CD14-positive monocyte (primary cell): Measurements from ENCODE around the gene OR10G3. TPM values are rescaled to one million over a fixed set of nuclear protein-coding genes. Genes with fewer than 3 reads are reported as not detected.

Source experiments
- DNase-seq, 3 donors: peaks; one replicate each; pipeline ENCODE4 v3.0.0-alpha.2; 2011 to 2022
- H2AFZ ChIP-seq: 2 replicates; pipeline ENCODE4 v1.6.0; 2012; ENCODE audit warnings: mild to moderate bottlenecking, low read depth, low read length, inconsistent platforms; ENCODE audit not compliant: insufficient read depth, poor library complexity, severe bottlenecking
- H3K27ac ChIP-seq, 2 donors: 1 replicate in 1 of 2; 2 replicates in 1 of 2; pipeline ENCODE4 v1.5.1; 2012 to 2013; ENCODE audit warnings: low read length in 2 of 2, control low read depth in 1 of 2, inconsistent platforms in 1 of 2, low read depth in 1 of 2, mild to moderate bottlenecking in 1 of 2
- H3K27me3 ChIP-seq, 2 donors: one replicate each; pipeline versions ENCODE4 v1.6.0 to v1.6.1; 2011 to 2013; ENCODE audit warnings: low read length in 2 of 2; ENCODE audit not compliant: control insufficient read depth in 2 of 2, insufficient read depth in 2 of 2
- H3K36me3 ChIP-seq, 2 donors: replicated peaks in 1 of 2; 1 replicate in 1 of 2; 2 replicates in 1 of 2; pipeline versions ENCODE4 v1.5.1 to v1.6.1; 2012 to 2013; ENCODE audit warnings: low read length in 2 of 2, control low read depth in 1 of 2, inconsistent platforms in 1 of 2, mild to moderate bottlenecking in 1 of 2; ENCODE audit not compliant: insufficient read depth in 2 of 2, control insufficient read depth in 1 of 2
- H3K4me1 ChIP-seq, 2 donors: 1 replicate in 1 of 2; 2 replicates in 1 of 2; pipeline versions ENCODE4 v1.5.1 to v1.6.1; 2012 to 2013; ENCODE audit warnings: low read length in 2 of 2, control low read depth in 1 of 2, inconsistent platforms in 1 of 2, mild to moderate bottlenecking in 1 of 2, moderate library complexity in 1 of 2; ENCODE audit not compliant: insufficient read depth in 2 of 2, control insufficient read depth in 1 of 2
- H3K4me2 ChIP-seq: replicated peaks from 2 replicates; pipeline ENCODE3; 2012; ENCODE audit warnings: low read length, moderate library complexity, mild to moderate bottlenecking; ENCODE audit not compliant: poor library complexity, severe bottlenecking; ENCODE audit errors: extremely low read depth
- H3K4me3 ChIP-seq, 3 experiments: fragments of 200-600 bp in 1 of 3; sonication (generic) in 1 of 3; replicated peaks in 1 of 3; 1 replicate in 2 of 3; 2 replicates in 1 of 3; pipeline ENCODE4 v1.5.1; 2011 to 2013; ENCODE audit warnings: low read length in 3 of 3, mild to moderate bottlenecking in 3 of 3, control low read depth in 2 of 3, low read depth in 2 of 3, inconsistent platforms in 1 of 3, moderate library complexity in 1 of 3
- H3K79me2 ChIP-seq: 2 replicates; pipeline ENCODE4 v1.6.0; 2012; ENCODE audit warnings: mild to moderate bottlenecking, control low read depth, inconsistent platforms, low read length, moderate library complexity; ENCODE audit not compliant: insufficient read depth
- H3K9ac ChIP-seq: 2 replicates; pipeline ENCODE4 v1.6.0; 2017; ENCODE audit warnings: low read length, mild to moderate bottlenecking; ENCODE audit not compliant: insufficient read depth, poor library complexity, severe bottlenecking
- H3K9me3 ChIP-seq, 2 donors: replicated peaks in 1 of 2; 1 replicate in 1 of 2; 2 replicates in 1 of 2; pipeline versions ENCODE4 v1.5.1 to v1.6.1; 2012 to 2013; ENCODE audit warnings: low read length in 2 of 2, control low read depth in 1 of 2; ENCODE audit not compliant: control insufficient read depth in 1 of 2, insufficient read depth in 1 of 2
- H4K20me1 ChIP-seq: 2 replicates; pipeline ENCODE4 v1.6.0; 2012; ENCODE audit warnings: mild to moderate bottlenecking, low read length, control low read depth, moderate library complexity; ENCODE audit not compliant: insufficient read depth
- H3K27ac Mint-ChIP-seq, 7 donors: one replicate each; pipeline ENCODE4 v1.8.0; 2020; ENCODE audit warnings: mild to moderate bottlenecking in 7 of 7, mixed read lengths in 7 of 7, moderate library complexity in 6 of 7, inconsistent platforms in 2 of 7
- H3K27me3 Mint-ChIP-seq, 3 donors: one replicate each; pipeline ENCODE4 v1.8.0; 2021 to 2022; ENCODE audit warnings: low read depth in 3 of 3, mild to moderate bottlenecking in 3 of 3, mixed read lengths in 3 of 3, moderate library complexity in 3 of 3, inconsistent platforms in 1 of 3
- H3K36me3 Mint-ChIP-seq, 2 donors: one replicate each; pipeline ENCODE4 v1.8.0; 2020; ENCODE audit warnings: mixed read lengths in 2 of 2, inconsistent platforms in 1 of 2, mild to moderate bottlenecking in 1 of 2
- H3K4me1 Mint-ChIP-seq: one replicate; pipeline ENCODE4 v1.8.0; 2020; ENCODE audit warnings: mild to moderate bottlenecking, mixed read lengths
- H3K4me3 Mint-ChIP-seq, 2 donors: one replicate each; pipeline ENCODE4 v1.8.0; 2020; ENCODE audit warnings: mild to moderate bottlenecking in 2 of 2, mixed read lengths in 2 of 2, moderate library complexity in 1 of 2
- H3K9me3 Mint-ChIP-seq, 7 donors: one replicate each; pipeline ENCODE4 v1.8.0; 2020 to 2022; ENCODE audit warnings: mixed read lengths in 7 of 7, mild to moderate bottlenecking in 6 of 7, moderate library complexity in 6 of 7, inconsistent platforms in 2 of 7
- WGBS: methylation state at CpG from one replicate; pipeline ENCODE4 v1.1.5; 2013; ENCODE audit warnings: missing lambda C conversion rate; ENCODE audit not compliant: insufficient coverage; 5-methylcytosine and 5-hydroxymethylcytosine counted together
- intact Hi-C, 2 donors: fragments of 100-400 bp; cut with micrococcal nuclease; formaldehyde crosslinking; loops; one replicate each; pipeline versions ENCODE4 v1.15.0 to v1.15.1; 2023
- polyA plus RNA-seq, 3 donors: library from polyadenylated mRNA; depleted of rRNA in 1 of 3; unstranded in 2 of 3; stranded (reverse) in 1 of 3; fragments of 300-500 nt in 2 of 3; fragments of >200 nt in 1 of 3; fragmentation: Illumina TruSeq in 2 of 3; gene quantifications; 1 replicate in 2 of 3; 2 replicates in 1 of 3; pipeline ENCODE4 v1.2.3, GENCODE V29; 2012 to 2021
- TF ChIP-seq, protein P1 (sequence below): fragments of 200-600 bp; IDR thresholded peaks from one replicate; pipeline ENCODE4 v1.8.0; 2022; ENCODE audit warnings: antibody characterized with exemption, mild to moderate bottlenecking

OR10G3 gene
- polyA plus RNA-seq, 3 donors = not detected

DNA sequence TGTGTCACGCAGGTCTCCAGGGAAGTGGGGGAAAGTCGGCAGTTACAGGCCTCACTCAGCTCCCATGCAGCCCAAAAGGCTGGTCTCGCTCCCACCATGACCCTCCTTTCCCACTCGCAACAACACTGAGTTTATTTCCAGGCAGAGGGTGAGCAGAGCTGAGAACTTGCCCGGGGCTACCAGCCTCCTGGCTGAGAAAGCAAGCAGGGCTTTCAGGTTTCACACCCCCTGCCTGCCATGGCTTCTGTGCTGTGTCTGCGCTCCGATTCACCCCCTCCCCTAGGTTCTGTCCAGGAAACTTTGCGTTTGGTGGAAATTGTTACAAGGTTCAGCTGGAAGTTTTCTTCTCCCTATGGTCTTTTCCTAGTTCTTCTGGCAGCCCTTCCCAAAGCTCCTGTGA lies 37.7 kb upstream of the OR10G3 start:
- H3K4me3 Mint-ChIP-seq = no peak overlapping the region
- no peaks in the 10 kb centered on the region for H3K9me3 ChIP-seq
- no peaks in the 10 kb centered on the region for H3K4me1 Mint-ChIP-seq
- no peak overlapping the region for H3K27ac ChIP-seq
- peaks cover 0 to 12% (median 3%) of the 10 kb centered on the region in 7 donors for H3K9me3 Mint-ChIP-seq
- no peak overlapping the region for H2AFZ ChIP-seq
- no peaks in the 10 kb centered on the region for H4K20me1 ChIP-seq
- WGBS = 92% methylated on average over 5 of the region's 8 CpGs
- no peak overlapping the region for H3K27ac Mint-ChIP-seq
- no peaks in the 10 kb centered on the region for H3K79me2 ChIP-seq
- no peak for DNase-seq
- no peaks in the 10 kb centered on the region for H3K27me3 ChIP-seq
- no peaks in the 10 kb centered on the region for H3K36me3 Mint-ChIP-seq
- H3K4me1 ChIP-seq = no peaks in the 10 kb centered on the region
- TF ChIP-seq, protein P1, sequence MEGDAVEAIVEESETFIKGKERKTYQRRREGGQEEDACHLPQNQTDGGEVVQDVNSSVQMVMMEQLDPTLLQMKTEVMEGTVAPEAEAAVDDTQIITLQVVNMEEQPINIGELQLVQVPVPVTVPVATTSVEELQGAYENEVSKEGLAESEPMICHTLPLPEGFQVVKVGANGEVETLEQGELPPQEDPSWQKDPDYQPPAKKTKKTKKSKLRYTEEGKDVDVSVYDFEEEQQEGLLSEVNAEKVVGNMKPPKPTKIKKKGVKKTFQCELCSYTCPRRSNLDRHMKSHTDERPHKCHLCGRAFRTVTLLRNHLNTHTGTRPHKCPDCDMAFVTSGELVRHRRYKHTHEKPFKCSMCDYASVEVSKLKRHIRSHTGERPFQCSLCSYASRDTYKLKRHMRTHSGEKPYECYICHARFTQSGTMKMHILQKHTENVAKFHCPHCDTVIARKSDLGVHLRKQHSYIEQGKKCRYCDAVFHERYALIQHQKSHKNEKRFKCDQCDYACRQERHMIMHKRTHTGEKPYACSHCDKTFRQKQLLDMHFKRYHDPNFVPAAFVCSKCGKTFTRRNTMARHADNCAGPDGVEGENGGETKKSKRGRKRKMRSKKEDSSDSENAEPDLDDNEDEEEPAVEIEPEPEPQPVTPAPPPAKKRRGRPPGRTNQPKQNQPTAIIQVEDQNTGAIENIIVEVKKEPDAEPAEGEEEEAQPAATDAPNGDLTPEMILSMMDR = no peak
- no peak overlapping the region for H3K4me2 ChIP-seq
- H3K27me3 Mint-ChIP-seq = peaks cover under 1 to 3% (median 2%) of the 10 kb centered on the region in 3 donors
- H3K9ac ChIP-seq = no peak overlapping the region
- intact Hi-C loops = no loop called here
- H3K4me3 ChIP-seq = no peak overlapping the region
- no peaks in the 10 kb centered on the region for H3K36me3 ChIP-seq

DNA sequence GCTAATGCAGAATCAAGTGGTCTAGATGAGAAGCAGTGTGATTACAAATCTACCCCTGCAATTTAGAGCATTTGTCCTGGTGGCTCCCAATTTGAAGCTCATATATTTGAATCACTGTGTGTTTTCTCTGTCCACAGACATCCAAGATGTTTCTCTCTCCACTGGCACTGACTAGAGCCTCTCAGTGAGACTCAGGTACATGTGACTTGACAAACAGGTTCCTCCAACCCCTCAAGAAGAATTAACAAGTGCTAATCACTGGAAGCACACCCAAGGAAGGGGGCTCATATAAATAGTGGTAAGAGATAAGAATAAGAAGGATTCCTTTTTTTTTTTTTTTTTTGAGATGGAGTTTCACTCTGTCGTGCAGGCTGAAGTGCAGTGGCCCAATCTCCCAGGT lies 34.4 kb upstream of the OR10G3 start:
- no peaks in the 10 kb centered on the region for H4K20me1 ChIP-seq
- H3K4me3 Mint-ChIP-seq = no peak overlapping the region
- TF ChIP-seq, protein P1 = no peak
- H3K79me2 ChIP-seq = no peaks in the 10 kb centered on the region
- peaks cover 2 to 5% (median 3%) of the 10 kb centered on the region in 3 donors for H3K27me3 Mint-ChIP-seq
- no peak overlapping the region for H3K27ac Mint-ChIP-seq
- H3K4me2 ChIP-seq = no peak overlapping the region
- WGBS = no CpG with 5 or more reads among the region's 1 CpG
- H3K36me3 Mint-ChIP-seq = no peaks in the 10 kb centered on the region
- no peaks in the 10 kb centered on the region for H3K9me3 ChIP-seq
- H3K9ac ChIP-seq = no peak overlapping the region
- H3K27me3 ChIP-seq = no peaks in the 10 kb centered on the region
- H3K4me1 ChIP-seq = no peaks in the 10 kb centered on the region
- intact Hi-C loops = no loop called here
- H3K9me3 Mint-ChIP-seq = peaks cover 0 to 9% (median 0%) of the 10 kb centered on the region in 7 donors
- no peak overlapping the region for H3K27ac ChIP-seq
- H3K4me3 ChIP-seq = no peak overlapping the region
- no peaks in the 10 kb centered on the region for H3K36me3 ChIP-seq
- H2AFZ ChIP-seq = no peak overlapping the region
- no peak for DNase-seq
- H3K4me1 Mint-ChIP-seq = no peaks in the 10 kb centered on the region
